KMS-11 (cell line): ENCODE measurements around the gene TMPRSS9.
A peak's percentile ranks its signal among the peaks of the same experiment; 100 is the strongest.

Experiments used
- H2AFZ ChIP-seq: fragments of 200-600 bp; sonication (generic); 2 replicates; pipeline ENCODE4 v1.6.1; 2016; ENCODE audit warnings: antibody characterized with exemption, mixed run types, low read depth
- H3K27ac ChIP-seq: fragments of 200-600 bp; sonication (generic); 2 replicates; pipeline ENCODE4 v1.6.1; 2016; ENCODE audit warnings: mild to moderate bottlenecking, mixed run types
- H3K27me3 ChIP-seq: fragments of 200-600 bp; sonication (generic); 2 replicates; pipeline ENCODE4 v1.6.1; 2017; ENCODE audit warnings: mild to moderate bottlenecking, low read depth, mixed run types, moderate library complexity; ENCODE audit not compliant: insufficient read depth
- H3K36me3 ChIP-seq: fragments of 200-600 bp; sonication (generic); 2 replicates; pipeline ENCODE4 v1.6.1; 2017; ENCODE audit warnings: mild to moderate bottlenecking, mixed run types; ENCODE audit not compliant: insufficient read depth
- H3K4me1 ChIP-seq: fragments of 200-600 bp; sonication (generic); 2 replicates; pipeline ENCODE4 v1.6.1; 2016; ENCODE audit warnings: mild to moderate bottlenecking, low read depth, mixed run types; ENCODE audit not compliant: poor library complexity, severe bottlenecking
- H3K4me2 ChIP-seq: fragments of 200-600 bp; sonication (generic); 2 replicates; pipeline ENCODE4 v1.7.0; 2016; ENCODE audit warnings: mild to moderate bottlenecking, mixed run types
- H3K4me3 ChIP-seq: fragments of 200-600 bp; sonication (generic); IDR thresholded peaks from 2 replicates; pipeline ENCODE4 v1.6.1; 2017; ENCODE audit warnings: low read depth, low read length, mixed read lengths; ENCODE audit not compliant: insufficient read depth
- H3K79me2 ChIP-seq: fragments of 200-600 bp; sonication (generic); 2 replicates; pipeline ENCODE4 v1.6.1; 2016; ENCODE audit warnings: low read depth, mixed run types; ENCODE audit not compliant: insufficient read depth
- H3K9ac ChIP-seq: fragments of 200-600 bp; sonication (generic); 2 replicates; pipeline ENCODE4 v1.6.1; 2016; ENCODE audit warnings: mild to moderate bottlenecking, mixed run types
- H4K20me1 ChIP-seq: fragments of 200-600 bp; sonication (generic); 2 replicates; pipeline ENCODE4 v1.6.1; 2016; ENCODE audit warnings: mild to moderate bottlenecking, mixed run types; ENCODE audit not compliant: insufficient read depth
- TF ChIP-seq, protein P1 (sequence below): fragments of 200-600 bp; sonication (generic); conservative IDR thresholded peaks from 2 replicates; pipeline ENCODE4 v1.6.1; 2017; ENCODE audit warnings: low read depth, mild to moderate bottlenecking, antibody characterized with exemption, low read length, moderate library complexity, mixed read lengths

TMPRSS9 gene

GRCh38 chr19:2323707-2324106, 36.4 kb upstream of the TMPRSS9 start:
- no peak overlapping the region for H3K9ac ChIP-seq
- no peak overlapping the region for H3K4me2 ChIP-seq

DNA sequence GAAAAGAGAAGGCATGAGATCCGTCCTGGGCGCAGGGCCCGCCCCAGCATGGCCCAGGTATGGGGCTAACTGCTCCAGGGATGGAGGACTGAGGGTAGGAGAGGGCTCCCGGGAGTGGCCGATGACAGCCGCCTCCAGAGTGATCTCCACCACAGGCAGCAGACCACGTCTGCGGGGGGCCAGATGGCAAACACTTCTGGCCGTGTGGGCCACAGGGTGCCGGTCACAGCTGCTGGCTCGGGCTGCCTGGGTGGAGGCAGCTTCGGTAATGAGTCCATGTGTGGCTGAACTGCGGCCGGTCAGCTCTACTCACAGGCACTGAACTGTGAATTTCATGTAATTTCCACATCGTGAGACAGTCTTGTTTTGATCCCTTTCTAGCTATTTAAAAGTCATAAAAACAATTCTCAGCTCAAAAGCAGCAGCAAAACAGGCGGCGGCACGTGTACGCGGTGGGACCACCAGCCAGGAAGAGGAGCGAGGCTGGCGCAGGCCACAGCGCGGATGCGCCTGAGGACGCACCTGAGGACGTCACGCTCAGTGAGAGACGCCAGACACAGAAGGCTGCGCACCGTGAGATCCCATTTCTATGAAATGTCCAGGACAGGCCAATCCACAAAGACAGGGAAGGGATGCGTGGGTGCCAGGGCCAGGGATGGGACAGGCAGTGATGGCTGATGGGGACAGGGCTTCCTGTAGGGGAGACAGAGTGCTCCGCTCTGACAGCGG, 35.7 kb upstream of the TMPRSS9 start:
- Histone ChIP-seq H3K4me1 (peaks cover 16% of the 10 kb centered on the region), H3K27ac (no peak overlapping the region), H3K4me2 (no peak overlapping the region), H4K20me1 (no peaks in the 10 kb centered on the region), H3K79me2 (peaks cover 27% of the 10 kb centered on the region), H2AFZ (no peak overlapping the region), H3K4me3 (no peak overlapping the region), H3K27me3 (no peaks in the 10 kb centered on the region), H3K9ac (no peak overlapping the region), H3K36me3 (no peaks in the 10 kb centered on the region)
- TF ChIP-seq, protein P1, sequence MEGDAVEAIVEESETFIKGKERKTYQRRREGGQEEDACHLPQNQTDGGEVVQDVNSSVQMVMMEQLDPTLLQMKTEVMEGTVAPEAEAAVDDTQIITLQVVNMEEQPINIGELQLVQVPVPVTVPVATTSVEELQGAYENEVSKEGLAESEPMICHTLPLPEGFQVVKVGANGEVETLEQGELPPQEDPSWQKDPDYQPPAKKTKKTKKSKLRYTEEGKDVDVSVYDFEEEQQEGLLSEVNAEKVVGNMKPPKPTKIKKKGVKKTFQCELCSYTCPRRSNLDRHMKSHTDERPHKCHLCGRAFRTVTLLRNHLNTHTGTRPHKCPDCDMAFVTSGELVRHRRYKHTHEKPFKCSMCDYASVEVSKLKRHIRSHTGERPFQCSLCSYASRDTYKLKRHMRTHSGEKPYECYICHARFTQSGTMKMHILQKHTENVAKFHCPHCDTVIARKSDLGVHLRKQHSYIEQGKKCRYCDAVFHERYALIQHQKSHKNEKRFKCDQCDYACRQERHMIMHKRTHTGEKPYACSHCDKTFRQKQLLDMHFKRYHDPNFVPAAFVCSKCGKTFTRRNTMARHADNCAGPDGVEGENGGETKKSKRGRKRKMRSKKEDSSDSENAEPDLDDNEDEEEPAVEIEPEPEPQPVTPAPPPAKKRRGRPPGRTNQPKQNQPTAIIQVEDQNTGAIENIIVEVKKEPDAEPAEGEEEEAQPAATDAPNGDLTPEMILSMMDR = no peak

More at GRCh38 chr19:2323707-2324106, 36.4 kb upstream of the TMPRSS9 start:
- Histone ChIP-seq H2AFZ (no peak overlapping the region), H4K20me1 (no peaks in the 10 kb centered on the region), H3K4me1 (peaks cover 14% of the 10 kb centered on the region), H3K79me2 (peaks cover 20% of the 10 kb centered on the region), H3K27ac (no peak overlapping the region), H3K36me3 (no peaks in the 10 kb centered on the region), H3K4me3 (no peak overlapping the region), H3K27me3 (no peaks in the 10 kb centered on the region)
- TF ChIP-seq, protein P1 = no peak

DNA sequence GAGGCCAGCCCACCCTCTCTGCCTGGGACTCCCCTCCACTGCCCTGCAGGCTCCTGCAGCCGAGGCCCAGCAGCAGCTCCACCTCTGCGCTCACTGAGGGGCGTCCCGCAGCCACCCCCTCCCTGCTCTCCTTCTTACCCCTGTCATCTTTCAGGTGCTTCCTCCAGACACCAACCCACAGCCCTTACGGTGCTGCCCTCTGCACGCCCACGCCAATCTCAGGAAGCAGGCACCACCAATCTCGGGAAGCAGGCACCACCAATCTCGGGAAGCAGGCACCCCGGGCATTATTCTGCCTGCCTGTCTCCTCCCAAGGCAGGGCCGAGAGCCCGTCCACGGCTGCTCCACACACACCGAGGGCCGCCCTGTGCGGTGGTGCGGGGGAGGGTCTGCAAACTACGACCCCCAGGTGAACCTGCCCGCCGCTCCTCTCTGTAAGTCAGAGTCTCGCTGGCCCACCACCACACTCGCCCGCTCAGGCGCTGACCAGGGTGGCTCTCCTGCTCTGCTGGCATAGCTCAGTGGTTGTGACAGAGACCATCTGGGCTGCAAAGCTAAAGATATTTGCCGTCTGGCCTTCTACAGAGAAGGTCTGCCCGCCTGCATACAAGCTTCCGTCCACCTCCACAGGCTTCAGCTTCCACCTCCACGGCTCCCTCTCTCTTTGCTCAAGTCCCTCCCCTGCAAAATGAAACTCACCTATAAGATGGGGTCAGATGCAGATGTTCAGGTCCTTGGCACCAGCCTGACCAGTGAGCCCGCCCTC, 34.6 kb upstream of the TMPRSS9 start:
- Histone ChIP-seq H3K27ac (no peak overlapping the region), H3K4me1 (peaks cover 24% of the 10 kb centered on the region), H3K79me2 (peaks cover 38% of the 10 kb centered on the region), H2AFZ (no peak overlapping the region), H4K20me1 (no peaks in the 10 kb centered on the region), H3K4me3 (no peak overlapping the region), H3K27me3 (no peaks in the 10 kb centered on the region), H3K9ac (no peak overlapping the region), H3K4me2 (no peak overlapping the region), H3K36me3 (no peaks in the 10 kb centered on the region)
- TF ChIP-seq, protein P1 = no peak

- TF ChIP-seq, protein P1 = no peak
- Histone ChIP-seq H3K79me2 (peaks cover 46% of the 10 kb centered on the region), H3K4me3 (no peak overlapping the region), H3K27me3 (no peaks in the 10 kb centered on the region), H3K27ac (no peak overlapping the region), H3K36me3 (no peaks in the 10 kb centered on the region), H3K9ac (no peak overlapping the region), H2AFZ (no peak overlapping the region), H3K4me2 (peak overlapping the region; percentile 96), H3K4me1 (peaks cover 24% of the 10 kb centered on the region), H4K20me1 (no peaks in the 10 kb centered on the region)
Measured at GRCh38 chr19:2326699-2327360, 33.2 kb upstream of the TMPRSS9 start.
